Stimulated activated CD4-positive, alpha-beta T cell treated with anti-CD3 and anti-CD28 coated beads, Interleukin-2, amount 100 ng/mL, for 4 hours (primary cell): Measurements from ENCODE around the gene MEA1.

Source experiments
- DNase-seq: peaks from one replicate; pipeline ENCODE4 v3.0.0-alpha.2; 2020; ENCODE audit warnings: low read depth

The MEA1 gene

DNA sequence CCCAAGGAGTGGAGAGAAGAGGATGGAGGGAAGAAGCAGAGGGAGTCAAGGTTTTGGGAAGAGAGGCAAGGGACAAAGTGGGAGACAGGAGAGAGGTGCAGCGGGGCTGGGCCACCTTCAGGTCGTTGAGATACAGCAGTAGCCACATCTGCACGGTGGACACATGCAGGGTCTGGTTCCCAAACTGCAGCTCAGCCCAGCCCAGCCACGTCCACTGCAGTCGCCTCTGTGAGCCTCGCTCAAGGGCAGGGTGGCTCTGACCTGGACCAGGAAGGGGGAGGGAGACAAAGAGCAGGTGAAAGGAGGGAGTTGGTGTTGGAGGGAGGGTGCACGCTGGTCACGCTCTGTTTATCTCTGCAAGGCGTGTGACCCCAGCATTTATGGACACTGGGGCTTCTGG is 25.0 kb upstream of the MEA1 start:
- no peak for DNase-seq

DNA sequence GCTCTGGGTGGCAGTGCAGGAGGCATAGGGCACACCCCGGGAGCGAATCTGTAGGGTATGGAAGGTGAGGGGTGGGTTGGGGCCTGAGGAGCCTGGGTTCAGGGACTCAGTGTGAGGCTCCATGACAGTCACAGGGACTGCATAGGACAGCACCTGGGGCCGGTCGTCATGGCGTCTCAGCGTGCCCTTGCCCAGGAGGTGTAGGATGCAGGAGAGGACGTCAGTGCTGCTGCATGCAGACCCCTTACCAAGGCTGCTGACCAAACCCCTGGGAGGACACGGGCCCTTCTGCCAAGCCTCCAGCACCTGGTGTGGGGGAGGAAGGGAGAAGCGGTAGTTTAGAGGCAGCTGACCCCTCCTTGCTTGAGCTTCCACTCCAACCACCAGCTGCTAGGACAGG is 24.0 kb upstream of the MEA1 start:
- DNase-seq = no peak

DNA sequence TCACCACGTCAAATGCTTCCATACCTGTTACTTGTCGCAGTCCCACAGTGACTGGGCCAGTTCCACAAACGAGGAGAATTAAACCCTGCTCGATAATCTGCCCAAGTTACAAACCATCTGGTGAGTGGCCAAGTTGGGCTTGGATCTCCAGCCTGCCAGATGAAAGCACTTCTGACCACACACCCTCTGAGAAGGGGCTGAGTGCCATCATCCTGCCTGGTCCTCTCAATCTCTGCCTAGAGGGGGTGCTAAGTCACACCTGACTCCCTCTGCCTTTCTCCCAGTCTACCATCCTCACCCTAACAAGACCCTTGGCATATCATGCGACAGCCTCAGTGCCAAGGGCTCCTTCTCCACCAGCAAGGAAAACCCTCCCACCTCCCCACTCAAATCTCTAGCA is 23.5 kb upstream of the MEA1 start:
- no peak for DNase-seq

DNA sequence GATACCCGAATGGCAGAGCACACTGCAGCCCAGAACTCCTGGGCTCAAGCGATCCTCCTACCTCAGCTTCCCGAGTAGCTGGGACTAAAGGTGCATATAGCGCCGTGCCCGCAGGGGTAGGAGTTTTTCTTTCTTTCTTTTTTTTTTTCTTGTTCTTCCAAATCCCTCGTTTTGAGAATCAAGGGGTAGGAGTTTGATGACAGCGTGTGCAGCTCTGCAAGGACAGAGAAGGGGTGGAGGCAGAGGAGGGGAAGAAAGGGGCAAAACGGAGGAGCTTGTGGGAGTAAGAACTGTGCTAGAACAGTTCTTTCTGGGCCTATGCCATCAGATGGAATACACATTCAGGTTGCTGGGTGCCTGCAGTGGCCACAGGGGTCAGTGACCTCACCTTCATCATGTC is 23.0 kb upstream of the MEA1 start:
- no peak for DNase-seq

DNA sequence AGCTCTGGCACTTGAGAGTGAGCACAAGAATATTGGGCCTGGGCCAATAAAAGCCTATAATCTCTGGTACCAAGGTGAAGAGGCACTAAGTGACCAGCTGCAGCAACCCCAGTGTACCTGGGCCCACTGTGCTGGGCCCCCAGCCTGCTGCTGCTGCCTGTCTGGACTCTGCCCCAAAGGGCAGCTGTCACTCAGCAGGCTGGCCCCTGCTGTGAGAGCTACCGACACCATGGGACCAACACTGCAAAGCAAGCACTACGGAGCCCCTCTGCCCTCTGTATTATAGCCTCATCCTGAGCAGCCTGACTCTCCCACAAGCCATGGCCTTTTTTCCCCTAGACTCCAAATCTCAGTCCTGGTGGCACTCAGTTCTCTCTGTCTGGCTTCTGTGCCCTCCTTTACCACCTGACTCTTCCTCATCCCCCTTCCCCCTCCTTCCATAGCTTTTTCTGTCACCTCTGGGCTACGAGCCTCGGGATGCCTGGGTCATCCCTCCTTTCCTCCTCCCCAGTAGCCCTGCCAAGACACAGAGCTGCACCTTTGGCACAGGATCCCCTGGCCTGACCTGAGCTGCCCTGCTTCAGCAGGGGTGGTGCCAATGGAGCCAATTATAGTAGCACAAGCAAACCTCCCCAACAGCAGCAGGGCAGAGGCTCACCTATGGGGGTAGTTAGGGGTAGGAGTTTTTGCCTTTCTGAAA is 21.9 kb upstream of the MEA1 start:
- DNase-seq = no peak

DNA sequence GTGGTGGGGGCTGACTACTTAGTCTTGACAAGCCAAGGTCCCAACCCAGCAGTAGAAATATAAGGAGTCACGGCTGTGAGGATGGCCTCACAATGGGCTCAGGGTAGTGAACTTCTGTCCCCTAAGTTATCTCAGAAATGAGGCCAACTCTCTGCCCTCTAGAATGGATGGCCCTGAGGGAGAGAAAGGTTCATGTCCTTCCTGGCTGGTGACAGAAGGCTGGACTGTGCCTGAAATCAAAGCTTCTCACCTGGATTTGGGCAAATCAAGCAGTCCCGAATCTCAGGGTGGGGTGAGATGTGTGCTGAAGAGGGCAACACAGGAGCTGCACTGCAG is 20.4 kb upstream of the MEA1 start:
- DNase-seq = no peak

DNA sequence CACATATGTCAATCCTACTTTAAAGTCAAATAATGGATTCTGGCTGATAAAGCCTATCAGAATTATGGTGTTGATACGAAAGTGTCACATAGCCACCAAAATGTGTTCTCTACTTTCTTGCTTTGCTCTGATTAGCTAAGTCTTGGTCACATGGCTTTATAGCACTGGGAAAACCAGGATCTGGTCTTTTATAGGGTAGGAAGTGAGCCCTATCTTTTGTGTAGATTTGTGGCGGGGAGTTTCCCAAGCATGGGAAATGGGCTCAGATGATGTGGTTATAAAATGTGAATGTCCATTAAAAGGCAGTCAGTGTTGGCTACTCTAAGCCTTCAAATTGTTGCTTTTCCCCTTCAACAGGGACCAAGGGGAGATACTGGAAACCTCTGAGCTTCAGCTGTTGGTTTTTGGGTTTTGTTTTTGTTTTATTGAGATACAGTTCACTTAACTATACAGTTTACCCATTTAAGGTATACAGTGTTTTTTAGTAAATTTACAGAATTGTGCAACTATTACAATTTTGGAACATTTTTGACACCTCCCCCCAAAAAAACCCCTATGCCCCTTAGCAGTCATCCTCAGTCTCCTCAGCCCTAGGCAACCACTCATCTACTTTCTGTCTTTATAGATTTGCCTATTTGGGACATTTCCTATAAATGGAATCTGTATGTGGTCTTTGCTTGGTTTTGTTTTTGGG is 19.9 kb upstream of the MEA1 start:
- DNase-seq = no peak

DNA sequence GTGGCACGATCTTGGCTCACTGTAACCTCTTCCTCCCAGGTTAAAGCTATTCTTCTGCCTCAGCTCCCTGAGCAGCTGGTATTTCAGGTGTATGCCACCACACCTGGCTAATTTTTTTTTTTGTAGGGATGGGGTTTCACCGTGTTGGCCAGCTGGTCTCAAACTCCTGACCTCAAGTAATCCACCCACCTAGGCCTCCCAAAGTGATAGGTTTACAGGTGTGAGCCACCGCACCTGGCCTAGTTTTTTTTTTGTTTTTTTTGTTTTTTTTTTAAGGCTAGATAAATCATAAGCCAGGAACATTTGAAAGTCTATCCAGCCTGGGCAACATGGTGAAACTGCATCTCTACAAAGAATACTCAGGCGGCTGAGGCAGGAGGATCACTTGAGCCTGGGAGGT is 18.6 kb upstream of the MEA1 start:
- no peak for DNase-seq

DNA sequence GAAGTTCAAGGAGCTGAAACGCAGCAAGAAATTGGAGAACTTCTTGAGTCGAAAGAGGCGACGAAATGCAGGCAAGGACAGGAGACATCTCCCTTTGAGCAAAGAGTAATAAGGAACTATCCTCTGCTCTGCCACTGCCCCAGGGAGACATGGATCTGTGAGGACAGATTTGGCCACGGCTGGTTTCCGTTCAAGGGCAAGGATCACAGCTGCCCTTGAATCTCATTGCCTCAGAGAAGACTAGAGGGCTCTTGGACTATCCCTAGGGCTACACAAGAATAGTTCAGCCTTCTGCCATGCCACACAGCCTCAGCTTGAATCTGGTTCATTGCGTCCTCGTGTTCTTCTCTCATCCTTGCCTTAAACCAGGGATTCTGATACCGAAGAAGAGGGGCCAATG is 15.4 kb upstream of the MEA1 start:
- DNase-seq = no peak

DNA sequence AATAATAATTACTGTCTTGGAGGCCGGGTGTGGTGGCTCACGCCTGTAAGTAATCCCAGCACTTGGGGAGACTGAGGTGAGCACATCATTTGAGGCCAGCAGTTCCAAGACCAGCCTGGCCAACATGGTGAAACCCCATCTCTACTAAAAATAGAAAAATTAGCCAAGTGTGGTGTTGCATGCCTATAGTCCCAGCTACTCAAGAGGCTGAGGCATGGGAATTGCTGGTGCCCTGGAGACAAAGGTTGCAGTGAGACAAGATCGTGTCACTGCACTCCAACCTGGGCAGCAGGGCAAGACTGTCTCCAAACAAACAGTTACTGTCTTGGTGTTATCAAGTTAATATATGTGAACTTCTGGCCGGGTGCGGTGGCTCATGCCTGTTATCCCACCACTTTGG is 12.6 kb upstream of the MEA1 start:
- DNase-seq = no peak

DNA sequence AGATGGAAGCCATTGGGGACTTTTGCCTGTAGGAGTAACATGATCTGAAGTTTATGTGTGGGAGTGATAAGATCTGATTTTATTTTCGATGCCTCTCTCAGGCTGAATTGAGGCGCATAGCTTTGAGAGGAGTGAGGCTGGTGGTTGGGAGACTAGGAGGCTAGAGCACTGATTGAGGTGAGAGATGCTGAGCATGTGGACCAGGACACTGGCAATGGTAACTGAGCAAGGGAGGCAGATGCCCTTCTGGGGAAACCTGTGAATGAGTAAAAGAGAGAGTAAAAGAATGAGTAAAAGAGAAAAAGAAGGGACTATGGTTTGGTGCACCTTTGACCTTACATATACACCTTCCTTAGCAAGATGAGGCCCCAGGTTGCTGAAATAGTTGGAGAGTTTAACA is 10.7 kb upstream of the MEA1 start:
- no peak for DNase-seq

DNA sequence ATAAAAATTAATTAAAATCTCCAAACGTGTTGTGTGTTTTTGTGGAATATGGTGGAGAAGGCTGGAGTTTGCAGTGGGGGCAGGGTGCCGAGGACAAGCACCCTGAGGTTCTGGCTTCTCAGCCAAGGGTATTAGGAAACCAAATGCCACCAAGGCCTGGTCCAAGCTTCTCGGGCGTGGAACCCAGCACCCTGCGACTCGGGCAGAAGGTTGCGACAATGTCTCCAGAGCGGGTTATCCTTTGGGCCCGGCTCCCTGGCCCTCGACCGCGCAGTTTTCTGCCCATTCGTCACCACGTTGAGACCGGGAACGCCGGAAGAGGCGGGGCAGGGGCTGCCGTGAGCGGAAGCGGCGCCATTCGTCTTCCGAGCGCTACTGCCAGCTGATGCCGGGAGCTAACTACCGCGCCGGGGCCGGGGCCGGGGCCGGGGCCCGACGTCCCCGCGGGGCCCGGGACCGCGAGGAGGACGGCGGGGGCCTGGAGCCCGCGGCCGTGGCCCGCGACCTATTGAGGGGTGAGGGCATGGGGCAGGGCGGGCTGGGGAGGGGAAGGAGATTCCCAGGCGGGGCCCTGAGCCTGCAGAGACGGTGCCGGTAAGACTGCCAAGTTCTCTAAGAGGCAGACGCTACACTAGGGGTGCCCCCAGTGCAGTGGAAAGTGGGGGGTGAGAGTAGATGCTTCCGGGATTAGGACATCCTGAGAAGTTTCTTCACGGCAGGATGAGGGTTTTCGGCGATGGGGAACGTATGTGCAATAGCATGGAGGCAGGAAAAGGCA is 7.7 kb upstream of the MEA1 start, which contains the start of gene RRP36:
Gene RRP36 (plus strand): TSS at position 354 of the 778 bp plus-strand sequence. CDS start 32 bp downstream, at position 386.
- peak; percentile 54 for DNase-seq

DNA sequence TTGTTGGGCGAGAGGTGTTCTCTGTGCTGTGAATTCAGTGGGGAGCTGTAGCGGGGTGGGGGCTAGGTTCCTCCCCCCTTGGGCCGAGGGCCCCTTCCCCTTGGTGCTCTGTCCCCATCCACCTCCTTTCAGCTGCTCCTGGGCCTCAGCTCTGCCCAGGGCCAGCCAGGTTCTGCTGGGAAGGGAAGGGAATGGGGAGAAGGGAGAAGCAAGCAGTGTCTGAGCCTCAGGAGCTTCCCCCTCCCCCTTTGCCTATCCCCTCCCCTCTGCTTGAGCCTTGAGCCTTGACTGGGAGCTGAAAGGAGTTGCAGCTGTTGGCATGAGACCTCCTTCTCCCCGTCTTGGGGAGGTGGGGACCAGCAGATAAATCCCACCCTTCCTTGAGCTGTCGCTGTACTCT is 7.1 kb upstream of the MEA1 start:
- no peak for DNase-seq

DNA sequence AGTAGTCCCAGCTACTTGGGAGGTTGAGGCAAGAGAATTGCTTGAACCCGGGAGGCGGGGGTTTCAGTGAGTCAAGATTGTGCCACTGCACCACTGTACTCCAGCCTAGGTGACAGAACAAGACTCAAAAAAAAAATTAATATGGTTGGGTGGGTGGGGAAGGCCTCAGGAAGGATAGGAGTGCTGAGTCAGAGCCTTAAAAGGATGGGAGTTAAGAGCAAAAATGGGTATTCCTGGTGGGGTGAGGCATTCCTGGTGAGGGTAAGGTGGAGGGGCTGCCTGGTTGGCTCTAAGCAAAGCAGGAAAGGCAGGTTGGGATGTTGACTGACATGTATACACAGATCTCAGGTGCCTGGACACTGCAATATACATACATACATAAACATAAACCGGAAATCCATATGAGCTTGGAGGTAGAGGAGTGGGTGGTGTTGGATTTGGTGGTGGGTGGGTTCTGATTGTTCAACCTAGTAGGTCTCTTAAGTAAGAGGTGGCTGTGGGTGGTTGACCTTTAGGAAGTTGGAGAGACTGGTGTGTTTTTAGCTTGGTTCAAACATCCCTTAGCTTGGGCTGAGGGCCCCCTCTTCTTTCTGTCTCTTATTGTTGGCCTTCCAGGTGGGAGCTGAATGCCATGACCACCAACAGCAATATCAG is 6.4 kb upstream of the MEA1 start:
- DNase-seq = no peak

DNA sequence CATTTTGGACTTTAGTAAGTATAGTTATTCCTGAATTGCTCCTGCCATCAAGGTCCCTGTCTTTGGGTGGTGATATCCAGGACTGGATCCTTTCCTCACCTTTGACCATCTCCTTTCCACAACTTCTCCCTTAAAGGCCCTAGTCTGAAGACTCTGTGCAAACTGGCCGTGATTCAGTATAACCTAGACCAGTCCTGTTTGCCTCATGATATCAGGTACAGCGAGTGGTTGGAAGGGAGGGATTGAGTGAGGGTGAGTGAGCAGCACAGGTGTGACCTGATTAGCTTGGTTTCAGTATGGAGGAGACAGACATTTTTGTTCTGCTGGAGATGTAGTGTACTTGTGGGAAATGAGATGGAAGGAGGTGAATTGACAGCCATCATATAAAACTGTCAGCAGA is 5.4 kb upstream of the MEA1 start:
- DNase-seq = no peak

DNA sequence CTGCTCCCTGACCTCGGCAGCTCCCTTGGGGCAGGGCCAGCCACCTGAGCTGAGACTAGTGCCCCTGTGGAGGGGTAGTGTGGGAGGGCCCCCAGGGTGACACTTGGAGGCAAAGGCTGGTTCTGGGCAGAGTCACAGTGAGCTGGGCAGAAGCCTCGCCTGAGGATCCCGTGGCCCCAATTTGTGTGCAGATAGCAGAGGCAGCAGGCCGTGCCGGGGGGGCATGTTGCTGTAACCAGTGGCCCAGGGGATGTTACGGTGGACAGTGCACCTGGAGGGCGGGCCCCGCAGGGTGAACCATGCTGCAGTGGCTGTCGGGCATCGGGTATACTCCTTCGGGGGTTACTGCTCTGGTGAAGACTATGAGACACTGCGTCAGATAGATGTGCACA is 3.2 kb upstream of the MEA1 start:
- DNase-seq = no peak

DNA sequence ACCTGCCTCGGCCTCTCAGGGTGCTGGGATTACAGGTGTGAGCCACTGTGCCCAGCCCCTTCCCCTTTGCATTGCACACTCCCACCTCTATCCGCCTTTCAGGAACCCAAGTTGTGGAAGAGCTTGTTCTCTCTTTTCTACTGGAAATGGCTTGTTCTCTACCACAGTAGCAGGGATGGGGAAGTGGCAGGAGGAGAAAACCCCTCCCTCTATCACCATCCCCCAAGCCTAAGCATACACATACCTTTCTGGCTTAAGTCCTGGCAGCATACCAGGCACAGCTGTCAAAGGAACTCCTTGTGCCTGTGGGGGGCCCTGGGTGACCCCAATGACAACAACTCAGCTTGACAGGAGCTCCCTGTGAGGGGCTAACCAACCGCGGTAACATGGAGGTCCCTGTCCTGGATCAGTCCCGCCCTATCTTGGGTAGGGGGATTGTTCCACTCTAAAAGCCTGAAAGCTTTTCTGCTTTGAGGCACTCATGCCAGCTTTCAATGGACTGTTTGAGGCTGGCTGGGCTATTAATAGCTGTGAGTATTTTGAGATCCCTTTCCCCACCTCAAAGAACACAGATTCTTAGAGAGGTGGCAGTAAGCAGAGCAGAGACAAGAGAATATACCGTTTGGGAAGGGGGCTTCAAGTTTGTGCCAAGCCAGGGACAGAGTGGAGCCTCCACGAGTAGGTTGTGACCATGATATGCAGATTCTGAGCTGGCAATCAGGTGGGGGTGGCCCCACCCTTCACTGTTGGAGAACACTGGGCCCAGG is 2.6 kb upstream of the MEA1 start:
- no peak for DNase-seq

DNA sequence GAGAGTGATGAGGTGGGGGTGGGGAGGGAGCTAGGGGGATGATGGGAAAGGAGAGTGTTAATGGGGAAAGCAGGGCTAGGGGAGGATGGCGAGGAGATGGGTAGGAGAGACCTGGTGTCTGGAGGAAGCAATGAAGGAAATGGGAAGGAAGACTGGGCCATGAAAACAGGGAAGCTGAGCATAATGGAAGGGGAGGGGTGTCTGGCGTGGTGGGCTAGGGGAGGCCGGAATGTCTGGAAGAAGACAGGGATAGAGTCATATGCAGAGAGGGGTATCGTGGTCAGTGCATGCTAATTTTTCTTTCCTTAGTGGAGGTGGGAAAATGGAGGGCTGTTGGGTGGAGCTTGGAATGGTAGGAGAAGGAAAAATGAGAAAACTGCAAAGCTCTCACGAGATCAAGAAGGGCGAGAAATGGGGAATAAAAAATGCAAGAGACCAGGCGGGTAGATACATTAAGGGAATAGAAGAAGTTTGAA is 726 bp upstream of the MEA1 start:
- DNase-seq = no peak

DNA sequence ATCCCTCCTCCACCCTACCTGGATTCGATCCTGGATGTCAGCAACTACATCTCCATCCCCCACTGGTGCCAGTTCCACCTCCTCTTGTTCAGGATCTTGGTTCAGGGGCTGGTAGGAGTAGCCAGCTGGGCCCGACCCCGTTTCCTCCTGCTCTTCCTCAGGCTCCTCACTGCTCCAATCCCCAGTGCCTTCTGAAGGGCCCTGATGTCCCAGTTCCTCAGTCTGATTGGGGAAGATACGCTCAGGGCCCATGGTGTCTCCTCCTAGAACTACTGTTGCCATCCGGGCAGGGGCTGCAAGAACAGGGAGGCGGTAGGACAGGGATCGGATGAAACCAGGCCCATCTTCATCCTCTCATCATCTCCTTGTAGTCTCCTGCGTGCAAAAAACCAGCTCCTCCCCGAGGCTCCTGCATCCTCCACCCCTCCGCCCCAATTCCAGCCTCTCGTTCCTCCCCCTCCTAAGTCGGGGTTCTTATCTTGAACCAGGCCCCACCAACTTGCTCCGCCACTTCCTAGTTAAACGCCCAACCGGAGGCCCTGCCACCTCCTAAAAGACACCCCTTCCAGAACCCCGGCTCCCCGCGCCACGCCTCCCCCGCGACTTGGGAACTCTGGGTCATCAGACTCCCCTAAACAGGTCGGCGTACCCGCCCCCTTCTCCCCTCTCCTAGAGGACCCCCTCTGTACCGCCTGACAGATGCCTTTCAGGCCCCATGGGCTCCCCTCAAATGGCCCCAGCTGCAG is 476 bp downstream of the MEA1 start:
- DNase-seq = no peak

DNA sequence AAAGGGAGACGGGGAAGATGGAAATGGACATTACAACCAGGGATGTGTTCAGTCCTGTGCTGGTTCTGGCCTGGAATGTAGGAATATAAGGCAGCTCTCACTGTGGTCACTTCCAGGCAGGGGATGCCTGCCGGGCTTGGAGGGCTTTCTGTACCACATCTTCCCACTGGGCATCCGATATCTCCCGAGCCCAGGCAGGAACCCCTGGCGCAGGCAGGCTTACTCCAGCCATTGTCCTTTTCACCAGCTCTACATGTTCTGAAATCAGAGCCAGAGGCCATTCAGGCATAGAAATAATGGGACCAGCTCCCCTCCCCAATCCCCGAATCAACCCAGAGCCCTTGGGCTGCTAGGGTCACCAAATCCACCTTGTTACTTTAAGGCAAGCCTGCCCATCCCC is 1.4 kb downstream of the MEA1 start:
- no peak for DNase-seq

DNA sequence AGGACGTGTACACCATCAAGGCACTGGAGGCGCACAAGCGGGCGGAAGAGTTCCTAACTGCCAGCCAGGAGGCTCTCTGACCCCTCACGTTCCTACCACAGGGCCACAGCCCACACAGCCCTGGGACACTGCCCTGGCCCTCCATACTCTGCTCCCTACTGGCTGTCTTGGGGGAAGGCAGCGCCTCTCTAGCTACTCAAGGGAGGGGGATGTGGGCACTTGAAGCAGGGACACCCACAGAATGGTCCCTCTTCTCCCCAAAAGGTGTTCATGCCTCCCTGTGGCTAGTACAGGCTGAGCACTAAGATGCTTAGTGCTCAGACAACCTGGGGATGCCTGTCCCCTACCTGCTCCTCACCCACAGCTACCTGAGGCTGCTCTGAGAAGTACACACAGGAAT is 2.5 kb downstream of the MEA1 start:
- DNase-seq = no peak
